Measurements from ENCODE around the gene HOXA1. TPM values are rescaled to one million over a fixed set of nuclear protein-coding genes. Genes with fewer than 3 reads are reported as not detected.
"Not testable (repeated sequence)": the region's sequence is repeated elsewhere in the genome, so short reads cannot be mapped to it uniquely, and the experiment has no call there.

The HOXA1 gene
- total RNA-seq, 2 donors from 2014 or later: 1.7 to 2.0 TPM

- Histone ChIP-seq H3K4me1 (no peaks in the 10 kb centered on the region), H3K9me3 (no peaks in the 10 kb centered on the region), H3K27me3 (no peaks in the 10 kb centered on the region), H3K27ac (no peak overlapping the region), H3K36me3 (no peaks in the 10 kb centered on the region), H3K4me3 (no peak overlapping the region), H3K9ac (ENCODE audit: low read depth in 2 of 2, low read length in 2 of 2) (no peak overlapping the region)
- DNase-seq: no peak
- intact Hi-C loops (cut with DNase I): no loop called here
- no peak for TF ChIP-seq CTCF (IDR thresholded peaks at IDR 0.05)
Observed at GRCh38 chr7:27046854-27047549, 48.8 kb downstream of the HOXA1 start.

GRCh38 chr7:27045972-27046371 lies 49.8 kb downstream of the HOXA1 start:
- intact Hi-C loops (cut with DNase I); H3K36me3 ChIP-seq; H3K9ac ChIP-seq (ENCODE audit: low read depth in 2 of 2, low read length in 2 of 2); H3K27ac ChIP-seq; H3K9me3 ChIP-seq; H3K4me3 ChIP-seq; H3K4me1 ChIP-seq; H3K27me3 ChIP-seq; DNase-seq: not testable (repeated sequence)

- intact Hi-C loops (cut with DNase I): not testable (repeated sequence)
Observed at GRCh38 chr7:27045066-27045465, 50.7 kb downstream of the HOXA1 start.

More at GRCh38 chr7:27045066-27045465, 50.7 kb downstream of the HOXA1 start:
- not testable (repeated sequence) for H3K27me3 ChIP-seq; H3K4me3 ChIP-seq; H3K9ac ChIP-seq (ENCODE audit: low read depth in 2 of 2, low read length in 2 of 2); H3K4me1 ChIP-seq; H3K36me3 ChIP-seq; DNase-seq; H3K27ac ChIP-seq; H3K9me3 ChIP-seq

Other genes with a start within 250 kb of the HOXA1 start
- gene SKAP2, start 231.4 kb downstream of the HOXA1 start, total RNA-seq: 10 to 100 TPM; 41.6 to 46.9 TPM
- gene HOXA2, start 6.7 kb upstream of the HOXA1 start, total RNA-seq: 1 to 10 TPM; 1.8 to 2.4 TPM
- gene HOXA4, start 34.8 kb upstream of the HOXA1 start, total RNA-seq: 1 to 10 TPM; 3.3 to 4.5 TPM
- 10 to 100 TPM in 1 of 2 donors, 1 to 10 TPM in 1; 9.6 to 18.7 TPM for gene HOXA5, start 47.7 kb upstream of the HOXA1 start, total RNA-seq
- gene HOXA6, start 51.8 kb upstream of the HOXA1 start, total RNA-seq: 10 to 100 TPM; 10.9 to 29.6 TPM
- 10 to 100 TPM; 13.3 to 14.1 TPM for gene HOXA3, start 56.6 kb upstream of the HOXA1 start, total RNA-seq
- 10 to 100 TPM; 21.9 to 24.4 TPM for gene HOXA7, start 60.7 kb upstream of the HOXA1 start, total RNA-seq
- gene HOXA9, start 69.5 kb upstream of the HOXA1 start, total RNA-seq: 10 to 100 TPM; 19.5 to 22.1 TPM
- gene HOXA10, start 78.3 kb upstream of the HOXA1 start, total RNA-seq: 10 to 100 TPM; 25.4 to 26.0 TPM
- 1 to 10 TPM; 2.9 to 3.7 TPM for gene HOXA11, start 89.2 kb upstream of the HOXA1 start, total RNA-seq
- gene HOXA13, start 104.1 kb upstream of the HOXA1 start, total RNA-seq: 10 to 100 TPM; 22.7 to 33.8 TPM
- 1 to 10 TPM in 1 of 2 donors, under 1 TPM in 1; 0.32 to 1.5 TPM for gene EVX1, start 146.8 kb upstream of the HOXA1 start, total RNA-seq